SU-DHL-6 (cell line): ENCODE results near the gene LCE1F.

Source experiments
- H2AFZ ChIP-seq: fragments of 200-600 bp; sonication (generic); 2 replicates; pipeline ENCODE4 v1.6.1; 2014; ENCODE audit warnings: low read depth, mild to moderate bottlenecking, moderate library complexity, mixed read lengths, antibody characterized with exemption, low read length; ENCODE audit not compliant: severe bottlenecking
- H3F3A ChIP-seq: fragments of 200-600 bp; shearing (Covaris generic); 2 replicates; pipeline ENCODE4 v1.6.0; 2016; ENCODE audit warnings: antibody characterized with exemption, mild to moderate bottlenecking; ENCODE audit not compliant: insufficient read depth
- H3K27ac ChIP-seq: fragments of 200-600 bp; sonication (generic); 2 replicates; pipeline ENCODE4 v1.5.1; 2016; ENCODE audit warnings: low read depth, mild to moderate bottlenecking, low read length, moderate library complexity, mixed read lengths
- H3K27me3 ChIP-seq: fragments of 200-600 bp; sonication (generic), shearing (Covaris generic); 2 replicates; pipeline ENCODE4 v1.6.0; 2014; ENCODE audit warnings: mild to moderate bottlenecking, low read length
- H3K36me3 ChIP-seq: fragments of 200-600 bp; sonication (generic); 2 replicates; pipeline ENCODE4 v1.6.1; 2014; ENCODE audit warnings: mild to moderate bottlenecking, low read length, mixed read lengths
- H3K4me2 ChIP-seq: fragments of 300-600, 200-600 bp; shearing (Covaris generic), sonication (generic); 2 replicates; pipeline ENCODE4 v1.6.0; 2014; ENCODE audit warnings: low read length, low read depth, mild to moderate bottlenecking; ENCODE audit not compliant: poor library complexity, severe bottlenecking
- H3K4me3 ChIP-seq: fragments of 200-600 bp; sonication (generic); 2 replicates; pipeline ENCODE4 v1.5.1; 2014; ENCODE audit warnings: antibody characterized with exemption, low read length, mild to moderate bottlenecking, mixed read lengths; ENCODE audit not compliant: insufficient read depth, poor library complexity, severe bottlenecking
- H3K79me2 ChIP-seq: fragments of 200-600 bp; sonication (generic); 2 replicates; pipeline ENCODE4 v1.6.1; 2014; ENCODE audit warnings: mild to moderate bottlenecking, low read length, moderate library complexity; ENCODE audit not compliant: insufficient read depth
- H3K9ac ChIP-seq: fragments of 200-600 bp; sonication (generic); 2 replicates; pipeline ENCODE4 v1.7.0; 2014; ENCODE audit warnings: mild to moderate bottlenecking, low read length
- H3K9me2 ChIP-seq: fragments of 200-600 bp; sonication (generic); replicated peaks from 2 replicates; pipeline ENCODE4 v1.6.1; 2014; ENCODE audit warnings: low read length; ENCODE audit not compliant: insufficient read depth
- H3K9me3 ChIP-seq: fragments of 200-600 bp; sonication (generic); 2 replicates; pipeline ENCODE4 v1.6.1; 2014; ENCODE audit warnings: low read length, mixed read lengths; ENCODE audit not compliant: insufficient read depth
- H4K20me1 ChIP-seq: fragments of 200-600 bp; sonication (generic); 2 replicates; pipeline ENCODE4 v1.6.1; 2014; ENCODE audit warnings: low read depth, mild to moderate bottlenecking, antibody characterized with exemption, low read length, moderate library complexity, mixed read lengths
- EZH2phosphoT487 ChIP-seq: fragments of 200-600 bp; sonication (generic), shearing (Covaris generic); conservative IDR thresholded peaks from 2 replicates; pipeline ENCODE4 v1.6.1; 2018; ENCODE audit warnings: mild to moderate bottlenecking, antibody characterized with exemption, low read length, moderate library complexity, mixed read lengths
- TF ChIP-seq, protein P1 (sequence below): fragments of 200-600 bp; sonication (generic); IDR thresholded peaks from one replicate; pipeline ENCODE4 v1.5.1; 2017; ENCODE audit warnings: antibody characterized with exemption, mild to moderate bottlenecking, low read length, moderate library complexity; ENCODE audit not compliant: insufficient read depth, poor library complexity, severe bottlenecking

LCE1F gene, protein sequence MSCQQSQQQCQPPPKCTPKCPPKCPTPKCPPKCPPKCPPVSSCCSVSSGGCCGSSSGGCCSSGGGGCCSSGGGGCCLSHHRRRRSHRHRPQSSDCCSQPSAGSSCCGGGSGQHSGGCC

DNA sequence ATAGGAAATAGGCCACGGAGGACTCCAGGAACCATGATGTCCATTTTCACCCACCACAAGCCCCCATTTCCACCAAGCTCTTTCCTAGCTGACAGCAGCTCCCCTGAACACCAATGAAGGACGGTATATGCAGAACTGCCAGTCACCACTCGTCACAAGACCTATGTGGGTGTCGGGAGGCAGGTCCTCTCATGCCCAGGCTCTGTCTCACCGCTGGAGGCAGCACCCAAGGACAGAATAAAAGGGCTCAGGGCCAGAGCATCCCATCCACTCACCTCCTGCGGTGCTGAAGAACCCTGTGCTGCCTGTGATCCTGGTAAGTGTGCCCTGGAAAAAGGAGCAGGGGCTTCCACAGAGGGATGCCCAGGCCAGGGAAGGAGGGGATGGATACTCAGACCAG, at the start of gene LCE1F:
TSS of gene LCE1F (plus strand) at position 266 of the 400 bp plus-strand sequence. CDS start 1,232 bp downstream, outside the sequence.
- no peak within 1 kb of the TSS for H3K9ac ChIP-seq
- H3K9me3 ChIP-seq = no peaks in the 10 kb centered on the region
- H3K4me3 ChIP-seq = no peak within 1 kb of the TSS
- H4K20me1 ChIP-seq = no peaks in the 10 kb centered on the region
- no peak within 1 kb of the TSS for H2AFZ ChIP-seq
- no peaks in the 10 kb centered on the region for H3K79me2 ChIP-seq
- no peaks in the 10 kb centered on the region for H3K36me3 ChIP-seq
- TF ChIP-seq EZH2phosphoT487 = no peak
- TF ChIP-seq, protein P1, sequence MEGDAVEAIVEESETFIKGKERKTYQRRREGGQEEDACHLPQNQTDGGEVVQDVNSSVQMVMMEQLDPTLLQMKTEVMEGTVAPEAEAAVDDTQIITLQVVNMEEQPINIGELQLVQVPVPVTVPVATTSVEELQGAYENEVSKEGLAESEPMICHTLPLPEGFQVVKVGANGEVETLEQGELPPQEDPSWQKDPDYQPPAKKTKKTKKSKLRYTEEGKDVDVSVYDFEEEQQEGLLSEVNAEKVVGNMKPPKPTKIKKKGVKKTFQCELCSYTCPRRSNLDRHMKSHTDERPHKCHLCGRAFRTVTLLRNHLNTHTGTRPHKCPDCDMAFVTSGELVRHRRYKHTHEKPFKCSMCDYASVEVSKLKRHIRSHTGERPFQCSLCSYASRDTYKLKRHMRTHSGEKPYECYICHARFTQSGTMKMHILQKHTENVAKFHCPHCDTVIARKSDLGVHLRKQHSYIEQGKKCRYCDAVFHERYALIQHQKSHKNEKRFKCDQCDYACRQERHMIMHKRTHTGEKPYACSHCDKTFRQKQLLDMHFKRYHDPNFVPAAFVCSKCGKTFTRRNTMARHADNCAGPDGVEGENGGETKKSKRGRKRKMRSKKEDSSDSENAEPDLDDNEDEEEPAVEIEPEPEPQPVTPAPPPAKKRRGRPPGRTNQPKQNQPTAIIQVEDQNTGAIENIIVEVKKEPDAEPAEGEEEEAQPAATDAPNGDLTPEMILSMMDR = no peak
- no peaks in the 10 kb centered on the region for H3F3A ChIP-seq
- H3K27ac ChIP-seq = no peak within 1 kb of the TSS
- no peaks in the 10 kb centered on the region for H3K9me2 ChIP-seq
- no peaks in the 10 kb centered on the region for H3K27me3 ChIP-seq
- no peak within 1 kb of the TSS for H3K4me2 ChIP-seq

DNA sequence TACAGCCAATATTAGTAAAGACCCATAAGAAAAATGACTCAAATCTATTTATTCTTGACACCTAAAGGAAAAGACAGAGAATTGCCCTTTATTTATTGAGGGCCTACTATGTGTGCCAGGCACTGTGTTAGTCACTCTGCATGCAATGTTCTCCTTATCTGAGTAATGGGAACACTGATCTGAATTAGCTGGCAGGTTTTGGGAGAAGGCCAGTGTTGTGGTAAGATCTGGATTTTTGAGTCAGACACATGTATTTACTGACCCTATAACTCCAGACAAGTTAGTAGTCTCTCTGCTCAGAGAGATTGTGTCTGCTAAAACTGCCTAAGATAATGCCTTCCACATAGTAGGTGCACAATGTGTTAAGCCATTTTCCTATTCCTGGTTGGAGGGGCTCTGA, 49.7 kb upstream of the LCE1F start:
- H3K79me2 ChIP-seq = no peaks in the 10 kb centered on the region
- no peak overlapping the region for H2AFZ ChIP-seq
- TF ChIP-seq, protein P1 = no peak
- H3F3A ChIP-seq = no peaks in the 10 kb centered on the region
- H3K9me2 ChIP-seq = no peaks in the 10 kb centered on the region
- no peaks in the 10 kb centered on the region for H3K36me3 ChIP-seq
- no peak overlapping the region for H3K27ac ChIP-seq
- H4K20me1 ChIP-seq = no peaks in the 10 kb centered on the region
- no peaks in the 10 kb centered on the region for H3K9me3 ChIP-seq
- no peak overlapping the region for H3K9ac ChIP-seq
- H3K4me2 ChIP-seq = no peak overlapping the region
- H3K27me3 ChIP-seq = no peaks in the 10 kb centered on the region
- H3K4me3 ChIP-seq = no peak overlapping the region

DNA sequence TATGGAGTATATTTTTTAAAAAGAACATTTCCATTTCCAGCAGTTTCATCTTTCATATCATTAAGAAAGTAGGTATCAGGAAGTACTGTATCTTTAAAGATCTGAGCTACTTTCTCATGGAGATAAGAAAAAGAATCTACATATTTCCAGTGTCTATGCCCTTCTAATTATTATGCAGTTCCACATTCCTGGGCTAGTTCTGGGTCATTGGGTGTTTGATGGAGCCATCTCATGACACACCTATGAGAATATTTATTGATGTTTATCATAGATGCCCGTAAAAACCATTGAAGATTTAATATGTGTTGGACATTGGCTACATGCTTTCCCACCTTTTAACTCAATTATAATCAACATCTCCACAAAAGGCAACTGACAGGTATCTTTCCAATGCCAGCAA, 46.0 kb upstream of the LCE1F start:
- no peaks in the 10 kb centered on the region for H3F3A ChIP-seq
- TF ChIP-seq EZH2phosphoT487 = no peak
- no peak overlapping the region for H3K4me2 ChIP-seq
- H3K4me3 ChIP-seq = no peak overlapping the region
- no peak overlapping the region for H3K27ac ChIP-seq
- no peak overlapping the region for H2AFZ ChIP-seq
- H3K79me2 ChIP-seq = no peaks in the 10 kb centered on the region
- H4K20me1 ChIP-seq = no peaks in the 10 kb centered on the region
- H3K27me3 ChIP-seq = no peaks in the 10 kb centered on the region
- H3K36me3 ChIP-seq = no peaks in the 10 kb centered on the region
- H3K9ac ChIP-seq = no peak overlapping the region
- H3K9me3 ChIP-seq = no peaks in the 10 kb centered on the region
- no peaks in the 10 kb centered on the region for H3K9me2 ChIP-seq

DNA sequence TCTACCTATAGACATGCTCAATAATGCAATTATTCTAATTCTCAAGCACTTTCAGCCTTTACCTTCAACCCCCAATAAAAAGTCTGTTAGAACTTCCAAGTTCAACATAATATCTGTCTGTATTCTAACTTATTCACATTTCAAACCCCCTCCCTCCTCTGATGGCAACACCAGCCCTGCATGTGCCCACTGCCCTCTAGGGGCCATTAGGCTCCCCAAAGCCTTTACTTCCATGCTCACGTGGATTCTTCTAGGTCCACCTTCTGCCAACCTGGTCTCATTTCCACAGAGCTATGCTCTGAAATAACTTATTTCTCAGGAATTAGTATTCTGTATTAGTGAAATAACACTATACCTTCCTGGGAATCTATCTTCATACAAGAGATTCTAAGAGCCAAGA, 39.3 kb upstream of the LCE1F start:
- Histone ChIP-seq H3K9me2 (no peaks in the 10 kb centered on the region), H3F3A (no peaks in the 10 kb centered on the region), H3K9ac (no peak overlapping the region), H2AFZ (no peak overlapping the region), H3K4me3 (no peak overlapping the region), H3K9me3 (no peaks in the 10 kb centered on the region), H3K4me2 (no peak overlapping the region), H3K27ac (no peak overlapping the region), H3K27me3 (no peaks in the 10 kb centered on the region), H4K20me1 (no peaks in the 10 kb centered on the region), H3K36me3 (no peaks in the 10 kb centered on the region), H3K79me2 (no peaks in the 10 kb centered on the region)
- TF ChIP-seq, protein P1 = no peak
- no peak for TF ChIP-seq EZH2phosphoT487
